H1 (cell line): ENCODE results near the gene RFFL. TPM values are rescaled to one million over a fixed set of nuclear protein-coding genes. Genes with fewer than 3 reads are reported as not detected.

Experiments
- CTCF ChIA-PET: fragments of 300-600 bp; sonication (Branson Sonifier 250); formaldehyde crosslinking; loops from one replicate; lab custom pipeline; 2021; ENCODE audit not compliant: partially characterized antibody; lab: Charles Lee
- POLR2A ChIA-PET: fragments of 300-600 bp; sonication (Branson Sonifier 250); formaldehyde crosslinking; loops from one replicate; lab custom pipeline; 2021; ENCODE audit warnings: inconsistent platforms; ENCODE audit not compliant: partially characterized antibody; lab: Charles Lee
- DNase-seq, 2 experiments: peaks; one replicate each; pipeline versions ENCODE4 v3.0.0 to v3.0.0-alpha.2; 2010 to 2022; ENCODE audit warnings: low spot score in 2 of 2, low read depth in 1 of 2, mixed read lengths in 1 of 2
- FAIRE-seq: peaks from 2 replicates; lab custom pipeline; 2011; peaks lifted over from hg19 to GRCh38; lab: Jason Lieb, UNC
- H2AFZ ChIP-seq: 2 replicates; pipeline ENCODE4 v1.8.1; 2012; ENCODE audit warnings: low read length, inconsistent platforms
- H2AK5ac ChIP-seq: 2 replicates; pipeline ENCODE4 v1.6.1; 2013; ENCODE audit warnings: low read depth, low read length
- H2BK120ac ChIP-seq: replicated peaks from 2 replicates; pipeline ENCODE3; 2013; ENCODE audit warnings: low read depth, low read length, inconsistent platforms
- H2BK12ac ChIP-seq: 2 replicates; pipeline ENCODE4 v1.6.1; 2013; ENCODE audit warnings: low read depth, low read length
- H2BK15ac ChIP-seq: 2 replicates; pipeline ENCODE4 v1.6.1; 2013; ENCODE audit warnings: low read length
- H2BK20ac ChIP-seq: 2 replicates; pipeline ENCODE4 v1.6.1; 2013; ENCODE audit warnings: low read length
- H2BK5ac ChIP-seq: 2 replicates; pipeline ENCODE4 v1.6.1; 2013; ENCODE audit warnings: low read depth, low read length
- H3K14ac ChIP-seq: 2 replicates; pipeline ENCODE4 v1.6.1; 2013; ENCODE audit warnings: inconsistent platforms; ENCODE audit not compliant: insufficient read length
- H3K18ac ChIP-seq: 2 replicates; pipeline ENCODE4 v1.6.1; 2013; ENCODE audit warnings: low read length; ENCODE audit errors: extremely low read depth
- H3K23ac ChIP-seq: 2 replicates; pipeline ENCODE4 v1.6.1; 2013; ENCODE audit warnings: inconsistent platforms; ENCODE audit not compliant: insufficient read length
- H3K23me2 ChIP-seq: 2 replicates; pipeline ENCODE4 v1.6.1; 2013; ENCODE audit warnings: low read depth, low read length
- H3K27ac ChIP-seq: 2 replicates; pipeline ENCODE4 v1.6.1; 2011; ENCODE audit warnings: low read depth, low read length, inconsistent platforms
- H3K27me3 ChIP-seq, 4 experiments: replicated peaks in 1 of 4; 1 replicate in 1 of 4; 2 replicates in 3 of 4; pipeline versions ENCODE4 v1.6.1 to v1.8.1; 2011 to 2013; ENCODE audit warnings: low read length in 3 of 4, mild to moderate bottlenecking in 3 of 4, inconsistent platforms in 2 of 4, mixed read lengths in 2 of 4, moderate library complexity in 1 of 4; ENCODE audit not compliant: control insufficient read depth in 3 of 4, insufficient read depth in 3 of 4; ENCODE audit errors: extremely low read depth in 1 of 4
- H3K36me3 ChIP-seq, 4 experiments: 2 replicates each; pipeline versions ENCODE4 v1.6.1 to v1.8.1; 2011 to 2013; ENCODE audit warnings: mild to moderate bottlenecking in 4 of 4, low read length in 3 of 4, moderate library complexity in 2 of 4, control low read depth in 1 of 4, inconsistent platforms in 1 of 4; ENCODE audit not compliant: insufficient read depth in 4 of 4, control insufficient read depth in 2 of 4
- H3K4ac ChIP-seq: replicated peaks from 2 replicates; pipeline ENCODE3; 2013; ENCODE audit warnings: low read length, low read depth, mixed read lengths, inconsistent platforms; ENCODE audit not compliant: insufficient read length
- H3K4me1 ChIP-seq, 4 experiments: replicated peaks in 1 of 4; 1 replicate in 1 of 4; 2 replicates in 3 of 4; pipeline versions ENCODE4 v1.6.1 to v1.8.1; 2011 to 2013; ENCODE audit warnings: low read length in 3 of 4, inconsistent platforms in 2 of 4, mixed read lengths in 1 of 4; ENCODE audit not compliant: insufficient read depth in 4 of 4, control insufficient read depth in 3 of 4
- H3K4me2 ChIP-seq, 2 experiments: 2 replicates each; pipeline versions ENCODE4 v1.6.1 to v1.8.1; 2011 to 2013; ENCODE audit warnings: low read depth in 2 of 2, low read length in 2 of 2, control low read depth in 1 of 2, inconsistent platforms in 1 of 2, mild to moderate bottlenecking in 1 of 2; ENCODE audit not compliant: insufficient read depth in 1 of 2
- H3K4me3 ChIP-seq, 4 experiments: fragments of 200-600, 300-600 bp in 1 of 4; sonication (generic), shearing (Covaris generic), sonication (Bioruptor Twin) in 1 of 4; 2 replicates each; pipeline versions ENCODE4 v1.5.1 to v1.8.1; 2011 to 2016; ENCODE audit warnings: low read length in 4 of 4, low read depth in 3 of 4, control low read depth in 2 of 4, inconsistent platforms in 2 of 4, mild to moderate bottlenecking in 2 of 4, mixed read lengths in 1 of 4, moderate library complexity in 1 of 4; ENCODE audit not compliant: insufficient read depth in 2 of 4; ENCODE audit errors: extremely low read depth in 1 of 4
- H3K56ac ChIP-seq: replicated peaks from 2 replicates; pipeline ENCODE3; 2013; ENCODE audit warnings: low read depth, mild to moderate bottlenecking, mixed read lengths, low read length, inconsistent platforms; ENCODE audit not compliant: insufficient read length
- H3K79me1 ChIP-seq: 2 replicates; pipeline ENCODE4 v1.6.1; 2013; ENCODE audit warnings: low read depth, low read length, control low read depth
- H3K79me2 ChIP-seq, 2 experiments: 2 replicates each; pipeline versions ENCODE4 v1.6.1 to v1.8.1; 2012 to 2013; ENCODE audit warnings: low read length in 2 of 2, mild to moderate bottlenecking in 2 of 2, inconsistent platforms in 1 of 2; ENCODE audit not compliant: insufficient read depth in 2 of 2, control insufficient read depth in 1 of 2
- H3K9ac ChIP-seq, 4 experiments: replicated peaks in 1 of 4; 1 replicate in 1 of 4; 2 replicates in 3 of 4; pipeline versions ENCODE4 v1.6.1 to v1.8.1; 2011 to 2013; ENCODE audit warnings: low read depth in 3 of 4, low read length in 3 of 4, control low read depth in 2 of 4, mild to moderate bottlenecking in 2 of 4, moderate library complexity in 2 of 4, inconsistent platforms in 1 of 4; ENCODE audit errors: extremely low read depth in 1 of 4
- H3K9me3 ChIP-seq, 2 experiments: 2 replicates each; pipeline versions ENCODE4 v1.6.1 to v1.8.1; 2012 to 2013; ENCODE audit warnings: mild to moderate bottlenecking in 2 of 2, moderate library complexity in 2 of 2, control low read depth in 1 of 2, inconsistent platforms in 1 of 2, low read depth in 1 of 2, low read length in 1 of 2, mixed read lengths in 1 of 2; ENCODE audit not compliant: insufficient read depth in 2 of 2
- H4K20me1 ChIP-seq, 2 experiments: replicated peaks in 1 of 2; 2 replicates each; pipeline versions ENCODE3 to v1.8.1; 2011 to 2013; ENCODE audit warnings: inconsistent platforms in 2 of 2, low read length in 2 of 2, mild to moderate bottlenecking in 1 of 2; ENCODE audit not compliant: insufficient read depth in 2 of 2, control insufficient read depth in 1 of 2
- H4K5ac ChIP-seq: 2 replicates; pipeline ENCODE4 v1.6.1; 2013; ENCODE audit warnings: low read length, low read depth, mixed read lengths, inconsistent platforms; ENCODE audit not compliant: insufficient read length
- H4K8ac ChIP-seq: 2 replicates; pipeline ENCODE4 v1.8.0; 2013; ENCODE audit warnings: mild to moderate bottlenecking, moderate library complexity, low read length, inconsistent platforms; ENCODE audit not compliant: insufficient read depth; ENCODE audit errors: extremely low read depth
- H4K91ac ChIP-seq: replicated peaks from 2 replicates; pipeline ENCODE3; 2013; ENCODE audit warnings: low read length, mixed read lengths, inconsistent platforms; ENCODE audit not compliant: insufficient read length
- CHD2 ChIP-seq: IDR thresholded peaks from 2 replicates; pipeline ENCODE4 v1.6.1; 2012; ENCODE audit warnings: low read length, improper control_type of control experiment
- HDAC6 ChIP-seq: IDR thresholded peaks from one replicate; pipeline ENCODE4 v1.7.1; 2012; ENCODE audit warnings: low read depth, mild to moderate bottlenecking, inconsistent platforms, low read length, moderate library complexity
- ZNF274 ChIP-seq: IDR thresholded peaks from 2 replicates; pipeline ENCODE4 v1.7.0; 2012; ENCODE audit warnings: low read length, borderline replicate concordance; ENCODE audit errors: extremely low read depth
- WGBS, 2 experiments: shearing (Covaris generic) in 1 of 2; methylation state at CpG; one replicate each; pipeline versions ENCODE4 v1.1.6 to v1.1.7; 2013 to 2015; ENCODE audit warnings: low lambda C conversion rate in 2 of 2, mixed read lengths in 2 of 2, inconsistent platforms in 1 of 2, low coverage in 1 of 2, missing lambda C conversion rate in 1 of 2; ENCODE audit not compliant: insufficient replicate concordance in 2 of 2, insufficient coverage in 1 of 2, insufficient read length in 1 of 2; ENCODE audit errors: extremely low coverage in 1 of 2, missing lambda C conversion rate in 1 of 2; 5-methylcytosine and 5-hydroxymethylcytosine counted together
- polyA plus RNA-seq, 7 experiments: library from polyadenylated mRNA; depleted of rRNA in 3 of 7; stranded (reverse) in 5 of 7; unstranded in 2 of 7; fragments of >200 nt in 5 of 7; fragments of 200-250 nt in 2 of 7; gene quantifications; 1 replicate in 5 of 7; 2 replicates in 1 of 7; 4 replicates in 1 of 7; pipeline versions ENCODE4 v1.2.1 to v1.2.3, GENCODE V29; 2011 to 2013; ENCODE audit warnings: missing spikeins in 2 of 7, mixed read lengths in 2 of 7
- total RNA-seq: library from RNA; stranded (reverse); fragmentation: NEBNext Ultra II Directional; extraction: Animal tissue kit (Norgen Biotek cat#: 25700); gene quantifications from 2 replicates; pipeline ENCODE4 v1.2.1, GENCODE V29; 2021

RFFL gene
- total and polyA plus RNA-seq, 2 of the 8 experiments (the other 6 are each of a cell fraction or from before 2014, with no cell fraction given): 14.0 to 24.5 TPM

DNA sequence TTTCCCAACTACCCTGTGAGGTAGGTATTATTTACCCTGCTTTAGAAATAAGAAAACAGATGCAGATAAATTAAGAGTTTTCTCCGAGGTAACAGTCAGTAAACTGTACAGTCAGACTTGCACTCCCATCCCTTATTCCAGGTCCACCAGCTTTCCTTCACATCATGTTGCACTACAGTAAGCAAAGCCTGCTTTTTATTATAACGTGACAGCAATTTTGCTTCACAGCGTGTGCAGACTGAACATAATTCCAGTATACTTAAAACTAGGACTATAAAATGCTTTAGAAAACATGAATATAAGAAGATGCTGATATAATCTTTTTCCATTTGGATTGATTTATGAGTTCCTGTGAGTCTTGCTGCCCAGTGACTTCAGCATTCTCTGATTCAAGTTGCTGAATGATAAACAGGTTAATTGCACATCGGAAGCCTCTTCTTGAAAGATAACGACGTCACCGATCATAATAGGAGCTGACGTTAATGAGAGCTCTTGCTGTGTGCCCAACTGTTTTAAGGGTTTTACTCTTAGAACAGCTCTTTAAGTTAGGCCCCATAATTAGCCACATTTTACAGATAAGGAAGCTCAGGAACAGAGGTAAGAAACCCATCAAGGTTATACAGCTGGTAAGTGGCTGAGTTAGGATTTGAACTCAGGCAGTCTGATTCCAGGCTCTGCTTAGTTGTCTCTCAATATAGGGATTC is 81.8 kb downstream of the RFFL start:
- Histone ChIP-seq H4K91ac (no peak overlapping the region), H3K9ac (peak overlapping the region; percentile 57 to 98 (median 94)), H3K23me2 (no peaks in the 10 kb centered on the region; the same call in 1 of the 2 replicates), H3K23ac (no peak overlapping the region), H3K79me1 (peaks cover 5% of the 10 kb centered on the region; the same call in 1 of the 2 replicates), H3K4me2 (peak overlapping the region; percentile 67 to 90), H3K4me1 (peaks cover 0 to 6% (median 4%) of the 10 kb centered on the region in 4 experiments; a peak in 4 of 7 replicates), H3K14ac (no peak overlapping the region), H3K9me3 (no peaks in the 10 kb centered on the region), H3K36me3 (peaks cover 0 to 31% (median 11%) of the 10 kb centered on the region in 4 experiments; a peak in 6 of 8 replicates), H4K8ac (no peak overlapping the region), H4K20me1 (peaks cover 1 to 2% of the 10 kb centered on the region in 2 experiments), H2AFZ (no peak overlapping the region), H3K18ac (no peak overlapping the region), H2BK120ac (no peak overlapping the region), H3K79me2 (peaks cover 3 to 51% of the 10 kb centered on the region in 2 experiments), H3K27ac (no peak overlapping the region), H2BK15ac (no peak overlapping the region), H2BK5ac (no peak overlapping the region), H2BK12ac (no peak overlapping the region), H2BK20ac (no peak overlapping the region), H3K4me3 (peak overlapping the region; percentile 72 to 98 (median 76)), H2AK5ac (no peak overlapping the region), H3K56ac (no peak overlapping the region), H4K5ac (no peak overlapping the region), H3K4ac (no peak overlapping the region), H3K27me3 (no peaks in the 10 kb centered on the region)
- no peak for TF ChIP-seq ZNF274
- TF ChIP-seq HDAC6: no peak
- TF ChIP-seq CHD2: no peak
- DNase-seq (no peak), FAIRE-seq (no peak)
- ChIA-PET POLR2A (interaction anchor here (0.6 to 4.9 kb wide), 24 partner anchors 10 to 160 kb away, joined by 3 to 44 read pairs (median 6); partner anchors contain the start of genes CCT6B, FNDC8, RAD51D and RFFL), CTCF (interaction anchor here (0.6 to 1.6 kb wide), 5 partner anchors 9 to 452 kb away, joined by 3 to 8 read pairs (median 3); partner anchors contain the start of gene RAD51D)
- 76% methylated on average over 8 of the region's 8 CpGs; no CpG with 5 or more reads in 1 of the 2 experiments for WGBS, 2 experiments
